GM23248 (cell line): ENCODE measurements around the gene CDCA3.

Experiments
- EZH2 ChIP-seq: fragments of 200-600 bp; sonication (generic); IDR thresholded peaks from 2 replicates; pipeline ENCODE4 v1.6.1; 2018; ENCODE audit warnings: antibody characterized with exemption, mild to moderate bottlenecking; ENCODE audit not compliant: insufficient read depth, poor library complexity, severe bottlenecking
- EZH2phosphoT487 ChIP-seq: fragments of 200-600 bp; sonication (generic); IDR thresholded peaks from 2 replicates; pipeline ENCODE4 v1.6.1; 2018; ENCODE audit warnings: antibody characterized with exemption, moderate library complexity, mild to moderate bottlenecking, low read depth; ENCODE audit not compliant: insufficient read depth

DNA sequence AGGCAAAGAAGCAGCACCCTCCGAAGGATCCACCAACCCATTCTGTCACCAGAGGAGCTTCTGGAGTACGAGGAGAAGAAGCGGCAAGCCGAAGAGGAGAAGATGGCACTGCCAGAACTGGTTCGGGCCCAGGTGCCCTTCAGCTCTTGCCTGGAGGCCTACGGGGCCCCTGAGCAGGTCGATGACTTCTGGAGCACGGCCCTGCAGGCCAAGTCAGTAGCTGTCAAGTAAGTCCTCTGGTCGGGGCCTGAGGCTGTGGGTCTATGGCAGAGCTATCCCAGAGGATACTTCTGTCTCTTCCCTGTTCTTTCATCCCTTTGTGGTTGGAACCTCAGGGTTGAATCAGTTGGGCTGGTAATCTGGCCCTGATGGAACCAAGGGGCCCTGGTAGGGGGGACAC, 10.3 kb upstream of the CDCA3 start:
- TF ChIP-seq EZH2 (no peak), EZH2phosphoT487 (no peak)
